ENCODE measurements around the gene IGSF9.
"Not testable (repeated sequence)": the region's sequence is repeated elsewhere in the genome, so short reads cannot be mapped to it uniquely, and the experiment has no call there.

IGSF9 gene

DNA sequence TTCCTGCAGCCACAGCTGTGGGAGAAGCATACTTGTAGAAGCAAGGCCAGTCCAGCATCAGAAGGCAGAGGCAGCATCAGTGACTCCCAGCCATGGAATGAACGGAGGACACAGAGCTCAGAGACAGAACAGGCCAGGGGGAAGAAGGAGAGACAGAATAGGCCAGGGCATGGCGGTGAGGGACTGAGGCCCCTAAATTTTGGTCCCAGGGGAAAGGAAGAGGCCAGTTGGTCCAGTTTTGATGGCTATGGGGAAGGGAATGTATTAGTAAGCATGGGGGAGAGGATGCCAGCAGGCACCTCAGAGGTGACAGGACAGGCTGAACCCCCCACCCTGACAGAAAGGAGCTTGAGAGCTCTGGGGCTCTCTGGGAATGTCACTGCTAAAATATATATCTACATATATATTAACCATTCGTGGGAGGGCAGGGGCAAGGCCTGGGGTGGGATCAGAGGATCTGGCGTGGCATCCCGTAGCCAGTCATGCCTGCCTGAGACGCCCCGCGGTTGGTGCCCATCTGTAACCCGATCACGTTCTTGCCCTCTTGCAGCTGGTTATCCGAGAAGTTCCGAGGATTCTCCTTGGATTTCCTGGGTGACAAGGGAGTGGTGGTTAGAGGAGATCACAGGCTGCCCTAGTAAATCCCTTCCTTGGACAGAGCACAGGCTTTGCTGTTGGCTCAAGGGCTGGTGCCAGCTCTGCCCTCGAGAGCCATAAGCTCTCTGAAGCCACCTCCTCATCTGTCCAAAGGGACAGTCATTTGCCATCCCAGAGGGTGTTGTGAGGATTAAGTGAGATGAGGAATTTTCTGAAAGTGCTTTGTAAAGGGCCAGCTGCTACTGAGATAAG, 26.8 kb downstream of the IGSF9 start:
- no peak for DNase-seq

DNA sequence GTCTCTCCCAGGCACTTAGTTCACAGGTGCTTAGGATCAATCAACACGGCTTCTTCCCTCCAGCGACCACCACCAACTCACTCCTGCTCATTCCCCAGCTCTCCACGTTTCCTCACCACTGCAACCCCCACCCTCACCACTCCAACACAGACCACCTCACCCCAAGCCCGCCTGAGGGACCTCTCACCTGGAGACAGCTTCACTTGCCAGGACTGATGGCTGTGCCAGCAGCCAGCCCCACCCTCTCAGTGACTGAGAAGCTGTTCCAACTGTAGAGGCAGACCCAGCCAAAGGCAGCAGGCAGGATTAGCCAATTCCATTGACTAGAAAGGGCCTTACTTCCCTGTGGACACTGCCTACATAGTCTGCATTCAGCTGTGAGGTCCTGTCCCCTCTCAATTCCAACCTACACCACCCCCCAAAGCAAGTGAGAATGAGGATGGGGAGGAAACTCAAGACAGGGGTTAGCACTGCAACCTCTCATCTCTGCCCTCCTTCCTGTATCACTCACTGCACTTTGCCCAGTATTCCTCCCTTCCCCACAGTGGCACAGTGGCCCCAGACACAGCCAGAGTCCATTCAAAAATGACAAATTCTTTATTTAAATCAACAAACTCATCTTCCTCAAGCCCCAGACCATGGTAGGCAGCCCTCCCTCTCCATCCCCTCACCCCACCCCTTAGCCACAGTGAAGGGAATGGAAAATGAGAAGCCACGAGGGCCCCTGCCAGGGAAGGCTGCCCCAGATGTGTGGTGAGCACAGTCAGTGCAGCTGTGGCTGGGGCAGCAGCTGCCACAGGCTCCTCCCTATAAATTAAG, 27.7 kb downstream of the IGSF9 start:
- DNase-seq: peak; percentile 61

DNA sequence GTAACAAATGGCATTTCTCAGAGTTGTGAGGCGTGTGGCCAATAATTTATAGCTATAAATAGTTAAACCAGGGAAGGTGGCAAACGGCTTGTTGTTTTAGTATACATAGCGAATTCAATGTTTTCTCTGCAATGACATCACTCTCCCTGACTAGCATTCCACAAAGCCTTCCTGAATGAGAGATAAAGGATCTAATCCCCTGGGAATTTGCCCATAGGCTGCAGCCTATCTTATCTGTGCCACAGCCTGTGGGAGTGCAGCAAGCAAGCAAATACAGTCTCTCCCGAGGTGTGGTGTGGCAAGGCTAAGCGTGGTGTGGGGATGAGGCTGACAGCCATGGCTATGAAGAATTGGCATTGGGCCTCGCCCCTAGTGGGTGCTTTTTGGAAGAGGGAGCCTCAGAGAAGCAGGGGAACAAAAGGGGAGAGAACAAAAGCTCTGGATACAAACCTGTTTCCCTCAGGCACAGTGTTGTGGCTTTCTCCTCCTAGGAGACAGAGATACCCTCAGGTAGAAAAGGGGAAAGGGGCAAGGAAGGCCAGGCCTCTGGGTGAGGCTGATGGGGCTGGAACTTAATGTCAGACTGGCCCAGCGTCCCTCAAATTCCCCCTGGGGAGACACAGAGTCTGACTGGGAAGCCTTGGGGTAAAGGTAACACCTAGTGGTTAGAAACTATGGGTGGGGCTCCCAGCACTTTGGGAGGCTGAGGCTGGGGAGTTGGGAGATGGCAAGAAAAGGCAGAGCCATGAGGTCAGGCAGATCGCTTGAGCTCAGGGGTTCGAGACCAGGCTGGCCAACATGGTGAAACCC, 29.0 kb downstream of the IGSF9 start:
- no peak for DNase-seq

DNA sequence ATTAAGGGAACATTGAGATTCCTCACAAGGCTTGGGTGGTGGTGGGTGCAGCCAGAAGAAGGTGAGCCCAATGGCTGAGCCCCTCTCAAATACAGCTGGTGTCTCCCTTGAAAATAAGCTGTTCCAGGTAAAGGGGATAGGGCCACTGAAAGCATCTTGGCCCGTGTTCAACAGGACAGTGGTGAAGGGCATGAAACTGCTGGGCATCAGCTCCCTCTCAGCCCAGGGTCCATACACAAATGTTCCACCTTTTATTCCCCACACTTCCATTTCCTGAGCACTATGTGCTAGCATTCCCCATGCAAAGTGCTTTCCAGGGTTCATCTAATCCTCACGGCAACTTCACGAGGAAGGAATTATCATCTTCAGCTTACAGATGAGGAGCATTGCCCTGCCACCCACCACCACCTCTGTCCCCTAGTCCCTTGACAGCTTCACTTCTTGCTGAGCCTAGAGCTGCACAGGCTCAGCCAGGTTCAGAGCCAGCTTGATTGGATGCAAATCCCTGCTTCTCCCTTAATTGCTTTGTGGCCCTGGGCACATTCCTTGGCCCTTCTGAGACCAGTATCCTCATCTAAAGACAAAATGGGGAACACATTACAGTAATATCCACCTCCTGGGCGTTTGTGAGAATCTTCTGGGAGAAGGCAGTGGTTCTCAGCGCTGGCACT, 29.7 kb downstream of the IGSF9 start:
- DNase-seq: no peak

DNA sequence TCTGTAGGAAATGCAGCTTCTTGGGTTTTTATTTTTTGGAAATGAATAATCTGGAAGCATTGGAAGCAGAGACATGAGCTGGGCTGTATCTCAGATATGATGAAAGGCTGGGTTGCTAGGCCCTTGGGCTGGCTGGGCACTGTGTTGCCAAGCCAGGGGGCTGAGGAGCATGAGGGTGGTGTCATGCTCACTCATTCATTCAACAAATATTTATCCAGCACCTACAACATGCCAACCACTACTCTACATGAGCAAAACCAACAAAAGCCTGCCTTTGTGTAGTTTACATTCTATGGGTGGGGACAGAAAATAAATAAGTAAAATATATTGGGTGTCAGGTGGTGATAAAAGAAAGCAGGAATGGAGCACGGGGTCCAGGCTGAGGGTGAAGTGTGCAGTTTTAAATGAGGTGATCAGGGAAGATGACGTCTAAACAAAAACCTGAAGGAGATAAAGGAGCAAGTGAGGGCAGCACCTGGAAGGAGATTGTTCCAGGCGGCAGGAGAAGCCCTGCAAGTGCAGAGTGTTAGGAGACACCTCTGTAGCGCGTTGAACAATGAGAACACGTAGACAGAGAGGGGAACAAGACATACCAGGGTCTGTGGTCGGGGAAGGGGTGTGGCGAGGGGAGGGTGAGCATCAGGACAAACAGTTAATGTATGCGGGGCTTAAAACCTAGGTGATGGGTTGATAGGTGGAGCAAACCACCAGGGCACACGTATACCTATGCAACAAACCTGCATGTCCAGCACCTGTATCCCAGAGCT, 31.0 kb downstream of the IGSF9 start:
- DNase-seq: no peak

DNA sequence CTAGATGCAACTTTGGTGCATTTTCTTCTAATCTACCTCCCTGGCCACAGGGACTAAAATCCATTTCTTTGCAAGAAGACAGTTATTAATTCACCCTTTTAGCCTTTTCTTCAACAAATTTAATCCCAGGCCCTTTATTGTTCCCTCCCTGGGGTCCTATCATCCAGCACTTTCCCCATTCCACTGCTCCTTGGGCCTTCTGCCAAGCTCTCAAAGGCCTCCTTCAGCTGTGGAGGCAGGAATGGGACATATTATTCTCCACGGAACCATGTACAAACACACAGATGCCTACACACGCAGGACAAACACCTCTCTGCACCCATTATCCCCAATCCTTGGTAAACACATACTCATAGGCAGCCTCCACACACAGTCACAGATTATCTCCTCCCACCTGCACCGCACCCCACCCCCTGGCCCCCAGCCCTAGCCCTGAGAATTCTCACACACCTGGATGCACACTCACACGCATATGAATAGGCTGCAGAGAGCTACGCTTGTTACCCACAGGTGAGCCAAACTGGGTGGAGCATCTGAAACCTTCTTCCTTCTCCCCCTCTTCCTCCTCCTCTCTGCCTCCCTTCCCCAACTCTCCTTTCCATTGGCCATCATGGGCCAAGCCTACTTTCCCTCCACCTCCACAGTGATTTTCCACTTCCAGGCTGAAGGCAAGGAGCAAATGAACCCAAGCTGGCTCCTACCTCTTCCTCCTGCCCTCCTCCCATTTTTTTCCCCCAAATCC, 31.8 kb downstream of the IGSF9 start:
- DNase-seq: no peak

DNA sequence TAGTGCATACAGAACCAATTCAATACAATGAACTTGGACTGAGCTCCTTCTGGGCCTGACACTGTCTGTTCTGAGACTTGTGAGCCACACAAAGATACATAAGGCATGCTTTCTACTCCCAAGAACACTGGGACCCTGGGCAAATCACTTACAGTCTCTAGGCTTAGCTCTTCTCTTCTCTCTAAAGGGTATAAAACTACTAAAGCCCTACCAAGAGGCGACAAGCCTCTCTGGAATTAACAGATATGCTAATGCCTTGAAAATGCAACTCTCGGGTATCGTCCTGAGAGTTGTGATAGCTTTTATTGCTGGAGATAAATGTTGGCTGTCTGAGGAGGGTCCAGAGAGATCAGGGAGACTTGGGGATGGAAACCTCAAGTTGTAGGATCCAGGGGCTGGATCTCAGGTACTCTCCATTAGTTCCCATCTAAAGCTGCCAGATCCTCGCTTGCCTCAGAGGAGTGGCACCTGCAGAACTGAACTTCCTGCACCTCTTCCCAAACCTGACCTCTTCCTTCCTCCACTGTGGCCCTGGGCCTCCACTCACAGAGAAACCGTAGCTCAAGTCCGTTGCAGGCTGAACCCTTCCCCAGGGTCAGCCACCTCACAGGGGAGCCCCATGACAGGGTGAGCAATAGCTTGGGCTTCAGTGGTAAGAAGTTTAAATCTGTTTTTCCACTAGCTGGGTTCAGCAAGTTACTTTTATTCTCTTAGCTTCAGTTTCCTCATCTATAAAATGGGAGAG, 33.9 kb downstream of the IGSF9 start:
- DNase-seq: peak; percentile 55

DNA sequence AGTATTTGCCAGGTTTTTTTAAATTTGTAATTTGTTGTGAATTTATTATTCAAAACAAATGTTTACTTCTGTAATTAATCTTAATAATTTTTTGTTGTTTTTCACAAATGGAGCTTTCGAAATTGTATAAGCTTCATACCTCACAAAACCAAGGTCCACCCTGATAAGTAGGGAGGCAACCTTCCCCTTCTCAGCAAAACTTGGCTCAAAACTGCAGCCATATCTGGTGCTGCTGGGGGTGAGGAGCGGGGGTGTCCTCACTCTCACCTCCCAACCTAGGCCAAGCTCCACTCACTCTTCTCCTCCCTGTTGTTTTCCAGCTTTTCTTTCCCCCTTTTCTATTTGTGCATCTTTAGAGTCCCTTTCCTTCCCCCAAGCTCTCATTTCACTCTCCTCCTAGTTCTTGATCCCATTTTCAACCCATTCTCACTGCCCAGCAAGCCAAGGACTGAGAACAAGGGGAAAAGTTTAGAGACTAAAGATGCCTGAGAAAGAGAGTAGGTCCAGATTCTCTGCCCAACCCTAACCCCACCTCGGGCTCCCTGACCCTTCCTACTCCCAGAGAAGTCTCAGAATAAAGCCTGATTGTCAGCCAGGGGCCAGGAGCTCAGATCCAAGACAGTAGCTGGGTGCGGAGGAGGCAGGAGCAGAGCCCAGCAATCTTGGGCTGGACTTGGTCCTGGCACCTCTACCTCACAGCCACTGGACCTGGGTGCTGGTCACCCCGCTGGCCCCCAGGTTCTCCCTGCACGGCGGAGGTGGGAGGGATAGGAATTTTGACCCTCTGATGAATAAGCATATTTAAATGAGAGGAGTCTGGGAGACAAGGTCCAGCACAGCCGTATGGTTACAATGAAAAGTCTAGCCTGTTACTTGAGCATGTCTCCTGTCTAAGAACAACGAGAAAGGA, 37.1 kb downstream of the IGSF9 start:
- peak; percentile 54 for DNase-seq

DNA sequence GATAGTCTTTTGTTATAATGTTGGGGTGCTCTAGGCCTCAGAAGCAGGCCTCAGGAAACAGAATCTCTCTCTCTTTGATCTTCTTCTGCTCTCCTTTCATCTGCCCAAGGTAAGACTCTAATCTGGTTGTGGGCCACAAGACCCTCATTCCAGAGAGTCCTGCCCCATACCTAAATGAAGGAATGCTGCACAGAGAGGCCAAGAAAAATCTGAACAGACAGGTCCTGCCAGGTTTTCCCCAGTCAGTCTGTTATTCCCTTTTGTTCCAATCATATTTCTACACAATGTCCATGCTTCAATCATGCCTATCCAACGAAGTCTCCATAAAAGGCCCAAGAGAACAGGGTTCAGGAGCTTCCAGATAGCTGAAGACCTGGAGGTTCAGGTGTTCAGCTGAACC, 38.5 kb downstream of the IGSF9 start:
- no peak for DNase-seq

DNA sequence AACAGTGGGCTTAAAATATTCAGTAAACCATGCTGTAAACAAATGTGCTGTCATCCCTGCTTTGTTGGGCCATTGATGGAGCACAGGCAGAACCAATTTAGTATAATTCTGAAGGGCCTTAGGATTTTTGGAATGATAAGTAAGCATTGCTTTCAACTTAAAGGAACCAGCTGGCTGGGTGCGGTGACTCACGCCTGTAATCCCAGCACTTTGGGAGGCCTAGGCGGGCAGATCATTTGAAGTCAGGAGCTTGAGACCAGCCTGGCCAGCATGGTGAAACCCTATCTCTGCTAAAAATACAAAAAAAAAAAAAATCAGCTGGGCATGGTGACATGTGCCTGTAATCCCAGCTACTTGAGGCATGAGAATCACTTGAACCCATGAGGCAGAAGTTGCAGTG, 41.4 kb downstream of the IGSF9 start:
- not testable (repeated sequence) for DNase-seq

DNA sequence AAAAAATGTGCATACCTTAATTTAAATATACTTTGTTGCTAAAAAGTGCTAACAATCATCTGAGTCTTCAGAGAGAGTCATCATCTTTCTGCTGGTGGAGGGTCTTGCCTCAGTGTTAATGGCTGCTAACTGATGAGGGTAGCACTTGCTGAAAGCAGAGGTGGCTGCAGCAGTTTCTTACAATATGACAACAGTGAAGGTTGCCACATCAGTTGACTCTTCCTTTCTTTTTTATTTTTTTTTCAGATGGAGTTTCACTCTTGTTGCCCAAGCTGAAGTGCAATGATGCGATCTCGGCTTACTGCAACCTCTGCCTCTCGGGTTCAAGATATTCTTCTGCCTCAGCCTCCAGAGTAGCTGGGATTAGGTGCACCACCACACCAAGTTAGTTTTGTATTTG, 42.9 kb downstream of the IGSF9 start:
- DNase-seq: no peak

DNA sequence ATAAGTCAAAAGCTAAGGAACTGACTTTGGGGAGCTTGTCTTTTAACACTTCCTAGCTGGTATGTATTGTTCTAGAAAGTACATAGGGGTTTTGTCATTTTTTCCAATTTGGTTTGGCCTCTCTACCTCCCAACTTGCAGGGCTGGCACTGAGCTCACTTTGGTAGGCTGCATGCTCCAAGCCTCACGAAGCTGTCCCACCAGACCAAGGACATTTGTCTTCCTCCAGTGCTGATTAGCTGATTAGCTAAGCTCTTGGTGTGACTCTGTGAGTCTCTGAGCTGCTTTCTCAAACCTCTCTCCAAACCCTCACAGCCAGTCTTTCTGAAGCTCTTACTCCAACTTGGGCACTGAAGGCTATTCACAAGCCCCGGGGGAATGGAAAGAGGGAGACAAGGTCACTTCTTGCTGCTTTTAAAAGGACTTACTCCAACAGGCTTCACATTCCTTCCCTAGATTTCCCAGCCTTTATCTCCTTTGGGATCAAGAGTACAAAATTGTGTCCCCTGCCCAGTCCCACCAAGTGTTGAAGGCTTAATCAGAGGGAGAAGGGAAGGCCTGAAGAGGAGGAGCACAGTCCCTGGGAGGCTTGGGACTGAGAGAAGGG, 44.6 kb downstream of the IGSF9 start:
- DNase-seq: peak; percentile 45

DNA sequence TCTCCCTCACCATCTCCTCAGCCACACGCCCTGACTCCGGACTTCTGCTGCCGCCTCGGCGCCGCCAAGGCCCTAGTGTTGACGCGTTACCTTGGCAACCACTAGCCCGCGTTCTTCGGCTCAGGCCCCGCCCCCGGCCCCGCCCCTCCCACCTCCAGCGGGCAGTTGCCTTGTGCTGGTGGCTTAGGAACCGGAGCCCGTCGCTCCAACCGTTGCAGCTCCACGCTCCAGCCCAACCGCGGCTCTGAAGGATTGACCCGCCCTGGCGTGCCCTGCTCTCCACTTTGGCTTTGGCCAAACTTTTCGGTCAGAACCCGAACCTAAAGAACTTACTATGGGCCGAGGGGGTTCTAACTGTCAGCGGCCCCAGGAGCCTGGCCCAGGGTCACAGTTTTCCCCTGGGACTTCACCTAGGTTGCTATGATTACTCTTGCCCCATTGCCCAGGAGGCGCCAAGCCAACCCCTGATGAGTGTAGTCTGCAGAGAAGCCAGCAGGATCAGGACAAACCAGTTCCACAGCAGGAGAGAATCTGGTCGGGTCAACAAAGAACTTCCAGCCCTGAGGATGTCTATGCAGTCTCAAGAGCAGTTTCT, 45.2 kb downstream of the IGSF9 start, which contains the start of gene CFAP45:
Gene CFAP45, minus strand, starts transcription at position 80 of the 595 bp plus-strand sequence. Its CDS starts 67 bp downstream, at position 13.
- peak; percentile 93 for DNase-seq

DNA sequence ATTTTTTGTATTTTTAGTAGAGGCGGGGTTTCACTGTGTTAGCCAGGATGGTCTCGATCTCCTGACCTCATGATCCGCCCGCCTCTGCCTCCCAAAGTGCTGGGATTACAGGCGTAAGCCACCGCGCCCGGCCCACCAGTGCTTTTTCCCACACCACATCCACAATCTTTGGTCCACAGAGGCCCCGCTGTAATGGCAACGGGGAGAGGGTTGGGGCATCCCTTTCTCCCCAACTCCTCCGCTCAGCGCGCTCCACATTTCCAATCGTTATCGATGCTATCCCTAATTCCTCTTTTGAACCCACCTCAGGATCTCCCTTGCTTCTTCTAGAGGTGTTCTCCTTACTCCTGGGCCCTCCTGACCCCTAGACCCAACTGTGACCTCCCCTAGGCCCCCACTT, 45.8 kb downstream of the IGSF9 start:
- DNase-seq: not testable (repeated sequence)

DNA sequence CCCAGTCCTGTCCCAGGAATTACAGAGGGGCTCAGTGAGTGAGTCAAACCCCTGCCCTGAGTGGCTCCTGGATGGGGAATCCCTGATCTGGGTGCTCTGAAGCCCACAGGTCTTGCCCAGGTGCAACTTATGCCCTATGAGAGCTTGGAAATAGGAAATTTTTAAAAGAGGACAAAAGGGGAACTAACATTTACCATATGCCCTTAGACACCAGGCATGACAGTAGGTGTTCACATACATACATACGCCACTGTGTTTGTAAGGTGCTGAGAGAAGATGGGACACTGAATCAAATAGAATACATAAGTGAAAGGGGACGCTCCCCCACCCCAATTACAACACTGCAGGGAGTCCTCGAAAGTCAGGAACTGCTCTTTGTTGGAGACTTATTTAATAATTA, 46.9 kb downstream of the IGSF9 start:
- DNase-seq: peak; percentile 45

DNA sequence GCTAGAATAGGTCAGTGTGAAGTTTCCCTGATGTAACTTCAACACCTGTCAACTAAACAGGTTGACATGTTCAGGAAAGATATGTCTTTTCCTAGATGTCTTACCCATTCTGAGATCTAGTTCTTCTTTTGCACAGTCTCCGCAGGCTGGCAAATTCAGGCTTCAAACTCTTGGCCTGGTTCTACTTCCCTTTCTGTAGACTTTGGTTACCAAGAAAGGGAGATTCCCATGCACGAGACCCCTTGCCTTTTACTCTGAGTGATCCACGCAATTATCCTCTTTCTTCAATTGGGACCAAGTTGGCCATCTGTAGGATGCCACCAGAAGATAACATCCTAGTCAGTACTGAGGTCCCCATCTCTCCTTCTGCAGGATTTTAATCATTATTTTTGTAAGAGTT, 47.5 kb downstream of the IGSF9 start:
- DNase-seq: peak; percentile 51

DNA sequence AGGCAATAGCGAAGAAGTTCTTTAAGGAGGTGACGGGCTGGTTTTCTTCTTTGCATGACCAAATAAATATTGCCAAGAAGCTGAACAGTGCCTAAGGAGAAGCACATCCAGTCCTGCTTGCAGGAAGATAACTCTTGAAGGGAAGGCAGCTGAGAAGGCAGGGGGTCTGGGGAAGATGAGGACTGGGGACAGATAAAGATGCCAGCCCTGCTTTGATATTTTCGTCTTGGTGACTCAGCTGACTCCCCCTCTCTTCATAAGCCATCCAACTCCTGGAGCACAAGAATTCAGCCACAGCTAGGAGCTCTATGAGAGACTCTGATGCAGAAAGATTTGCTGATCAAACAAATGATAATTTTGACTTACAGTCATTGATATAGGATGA, 48.9 kb downstream of the IGSF9 start:
- peak; percentile 45 for DNase-seq

DNA sequence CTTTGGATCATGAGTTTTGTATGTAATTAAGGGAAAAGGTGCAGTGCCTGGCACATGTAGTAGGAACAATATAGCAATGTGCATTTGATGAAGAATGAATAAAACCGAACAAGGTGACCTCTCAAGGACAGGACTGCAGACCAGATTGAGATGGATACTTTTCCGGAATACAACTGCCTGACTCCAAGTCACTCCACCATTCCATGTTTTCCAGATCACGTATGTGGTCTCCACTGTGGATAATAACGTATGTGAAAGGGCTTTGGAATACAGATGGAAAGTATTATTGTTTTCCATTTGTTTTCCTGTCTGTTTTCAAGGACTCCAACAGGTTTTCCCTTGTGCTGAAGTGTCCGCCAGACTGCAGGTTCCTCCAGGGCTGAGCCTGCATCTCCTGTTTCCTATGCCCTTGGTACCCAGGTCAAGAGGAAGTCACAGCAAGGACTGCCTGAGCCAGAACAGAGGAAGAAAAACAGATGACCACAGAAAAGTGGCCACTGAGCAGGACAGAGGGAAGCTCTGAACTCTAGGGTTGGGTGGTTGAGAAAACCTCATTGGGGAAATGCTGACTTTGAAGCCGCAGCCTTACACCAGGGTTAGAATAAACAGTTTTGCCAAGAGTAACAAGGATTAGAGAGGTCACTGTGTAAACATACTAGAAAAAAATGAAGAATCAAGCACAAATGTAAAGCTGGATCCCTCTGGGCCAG, 49.4 kb downstream of the IGSF9 start:
- DNase-seq: no peak
